EH (cell line): Measurements from ENCODE around the gene CLHC1.
"Not testable (repeated sequence)": the region's sequence is repeated elsewhere in the genome, so short reads cannot be mapped to it uniquely, and the experiment has no call there.

Experiments used
- DNase-seq: peaks from one replicate; pipeline ENCODE4 v3.0.0-alpha.2; 2015; ENCODE audit warnings: low read depth

CLHC1 gene

GRCh38 chr2:55136138-55136541 is 96.0 kb downstream of the CLHC1 start:
- no peak for DNase-seq

GRCh38 chr2:55135491-55135890 is 96.6 kb downstream of the CLHC1 start:
- DNase-seq = no peak

- no peak for DNase-seq
These were observed 97.8 kb downstream of the CLHC1 start for GRCh38 chr2:55134316-55134706.

- peak; percentile 86 for DNase-seq
These were observed 98.4 kb downstream of the CLHC1 start for GRCh38 chr2:55133467-55134315.

- DNase-seq = no peak
These were observed 101.2 kb downstream of the CLHC1 start for GRCh38 chr2:55130849-55131248.

- DNase-seq = not testable (repeated sequence)
These were observed 105.5 kb downstream of the CLHC1 start for GRCh38 chr2:55126643-55127042.
